Thymus (tissue), 11 donors: Measurements from ENCODE around the gene DCP1A. TPM values are rescaled to one million over a fixed set of nuclear protein-coding genes. Genes with fewer than 3 reads are reported as not detected.

Experiments
- DNase-seq, 9 donors: peaks; one replicate each; pipeline ENCODE4 v3.0.0-alpha.2; 2013; ENCODE audit warnings: low spot score in 9 of 9, low read depth in 6 of 9, missing footprints in 1 of 9
- H3K27ac ChIP-seq, 2 donors: one replicate each; pipeline ENCODE4 v1.5.1; 2013; ENCODE audit warnings: control low read depth in 1 of 2, low read depth in 1 of 2, low read length in 1 of 2, mild to moderate bottlenecking in 1 of 2, moderate library complexity in 1 of 2
- H3K27me3 ChIP-seq, 2 donors: one replicate each; pipeline ENCODE4 v1.5.1; 2013; ENCODE audit warnings: low read length in 1 of 2; ENCODE audit not compliant: control insufficient read depth in 2 of 2, insufficient read depth in 1 of 2
- H3K36me3 ChIP-seq, 2 donors: one replicate each; pipeline ENCODE4 v1.5.1; 2013; ENCODE audit warnings: low read length in 1 of 2, mild to moderate bottlenecking in 1 of 2, moderate library complexity in 1 of 2; ENCODE audit not compliant: control insufficient read depth in 2 of 2, insufficient read depth in 2 of 2
- H3K4me1 ChIP-seq, 2 donors: one replicate each; pipeline ENCODE4 v1.5.1; 2013; ENCODE audit warnings: low read length in 2 of 2; ENCODE audit not compliant: control insufficient read depth in 2 of 2, insufficient read depth in 2 of 2
- H3K4me3 ChIP-seq, 2 donors: one replicate each; pipeline ENCODE4 v1.5.1; 2013; ENCODE audit warnings: low read length in 2 of 2, control low read depth in 1 of 2, mild to moderate bottlenecking in 1 of 2
- H3K9me3 ChIP-seq, 2 donors: one replicate each; pipeline ENCODE4 v1.5.1; 2013; ENCODE audit warnings: low read length in 1 of 2, mild to moderate bottlenecking in 1 of 2; ENCODE audit not compliant: control insufficient read depth in 2 of 2, insufficient read depth in 1 of 2
- WGBS: extraction: QIAGEN DNeasy Blood & Tissue Kit; methylation state at CpG from one replicate; pipeline ENCODE4 v1.1.7; 2013; 5-methylcytosine and 5-hydroxymethylcytosine counted together
- polyA plus RNA-seq: library from polyadenylated mRNA; stranded (reverse); fragments of 200-250 nt; gene quantifications from one replicate; pipeline ENCODE4 v1.2.3, GENCODE V29; 2013
- total RNA-seq: library from RNA; stranded (reverse); fragments of 120-200 nt; gene quantifications from one replicate; pipeline ENCODE4 v1.2.4, GENCODE V29; 2013
- donor health status: healthy.

DCP1A gene
- total and polyA plus RNA-seq, 2 donors: 8.9 to 12.3 TPM

- peaks cover 52 to 72% of the 10 kb centered on the region in 2 donors for H3K36me3 ChIP-seq
These were observed 106.1 kb downstream of the DCP1A start for GRCh38 chr3:53240989-53241972.

DNA sequence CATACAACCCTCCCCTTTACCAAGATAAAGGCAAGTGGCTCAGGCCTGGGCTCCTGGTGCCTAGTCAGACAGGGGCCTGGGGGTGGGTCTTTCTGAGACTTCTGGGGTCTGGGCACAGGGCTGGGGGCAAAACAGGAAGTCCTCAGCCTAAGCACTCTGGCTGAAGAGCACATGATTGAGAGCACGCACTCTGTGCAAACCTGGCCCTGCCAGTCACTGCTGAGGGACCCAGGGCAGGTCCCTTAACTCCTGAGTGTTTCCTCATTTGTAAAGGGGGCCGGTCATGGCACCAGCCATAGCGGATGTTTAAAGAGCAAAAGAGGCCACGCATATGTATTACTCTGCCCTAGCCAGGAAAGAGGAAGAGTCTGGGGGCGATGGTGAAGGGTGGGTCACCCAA is 107.5 kb downstream of the DCP1A start:
- no peak for DNase-seq
- H3K4me3 ChIP-seq: no peak overlapping the region
- peaks cover 65 to 84% of the 10 kb centered on the region in 2 donors for H3K36me3 ChIP-seq
- peaks cover 0 to 16% of the 10 kb centered on the region in 2 donors for H3K4me1 ChIP-seq
- no peak overlapping the region for H3K27ac ChIP-seq
- no peaks in the 10 kb centered on the region for H3K9me3 ChIP-seq
- WGBS: 97% methylated on average over 5 of the region's 5 CpGs
- H3K27me3 ChIP-seq: no peaks in the 10 kb centered on the region

More at GRCh38 chr3:53240989-53241972, 106.1 kb downstream of the DCP1A start:
- Histone ChIP-seq H3K27me3 (no peaks in the 10 kb centered on the region), H3K27ac (no peak overlapping the region), H3K4me3 (no peak overlapping the region), H3K9me3 (no peaks in the 10 kb centered on the region), H3K4me1 (peaks cover 0 to 17% of the 10 kb centered on the region in 2 donors)
- 95% methylated on average over 28 of the region's 28 CpGs for WGBS
- DNase-seq: no peak

- DNase-seq: no peak
- Histone ChIP-seq H3K27ac (no peak overlapping the region), H3K36me3 (peaks cover 72 to 91% of the 10 kb centered on the region in 2 donors), H3K27me3 (no peaks in the 10 kb centered on the region), H3K9me3 (no peaks in the 10 kb centered on the region), H3K4me1 (peaks cover 0 to 7% of the 10 kb centered on the region in 2 donors), H3K4me3 (no peak overlapping the region)
- 96% methylated on average over 4 of the region's 4 CpGs for WGBS
These were observed 108.5 kb downstream of the DCP1A start for GRCh38 chr3:53238886-53239285.

DNA sequence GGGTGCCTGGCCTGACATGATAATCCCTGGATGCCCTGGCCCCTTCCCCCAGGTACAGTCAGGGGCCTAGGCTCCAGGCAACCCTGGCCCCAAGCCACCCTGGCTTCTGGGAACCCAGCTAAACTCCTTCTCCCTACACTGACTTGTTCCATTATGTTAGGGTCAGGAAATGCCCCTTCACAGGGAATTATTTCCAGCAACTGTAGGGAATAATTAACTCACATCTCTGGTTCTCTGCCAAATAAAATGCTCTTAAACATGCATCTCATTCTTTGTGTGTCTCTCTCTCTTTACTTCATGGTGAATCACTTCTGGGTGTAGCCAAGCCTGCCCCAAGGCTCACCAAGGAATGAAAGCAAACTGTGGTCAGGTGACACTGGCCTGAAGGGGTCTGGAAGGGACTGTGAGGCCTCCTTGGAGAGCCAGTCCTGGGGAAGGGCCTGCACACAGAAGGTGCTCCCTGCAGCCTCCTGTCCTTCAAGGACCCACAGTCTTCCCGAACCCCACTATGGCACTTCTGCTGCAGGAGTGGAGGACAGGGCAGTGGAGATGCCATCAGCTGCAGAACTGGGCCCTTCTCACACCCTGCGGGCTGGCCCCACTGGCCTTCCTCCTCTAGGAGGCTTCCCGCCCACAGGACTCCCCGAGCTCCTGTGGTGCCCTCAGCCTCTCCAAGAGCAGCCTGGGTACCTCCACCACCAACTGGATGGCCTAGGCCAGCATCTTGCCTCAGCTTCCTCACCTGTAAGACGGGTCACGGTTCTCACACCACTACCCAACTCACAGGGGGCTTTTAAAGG is 109.1 kb downstream of the DCP1A start:
- H3K27me3 ChIP-seq: no peaks in the 10 kb centered on the region
- H3K4me1 ChIP-seq: peaks cover 0 to 7% of the 10 kb centered on the region in 2 donors
- no peak overlapping the region for H3K4me3 ChIP-seq
- WGBS: 98% methylated on average over 6 of the region's 6 CpGs
- peaks cover 76 to 93% of the 10 kb centered on the region in 2 donors for H3K36me3 ChIP-seq
- no peak for DNase-seq
- H3K9me3 ChIP-seq: no peaks in the 10 kb centered on the region
- H3K27ac ChIP-seq: no peak overlapping the region

- Histone ChIP-seq H3K27ac (no peak overlapping the region), H3K27me3 (no peaks in the 10 kb centered on the region), H3K4me1 (peaks cover 0 to 4% of the 10 kb centered on the region in 2 donors), H3K4me3 (no peak overlapping the region), H3K9me3 (peaks cover 0 to 1% of the 10 kb centered on the region in 2 donors), H3K36me3 (peaks cover 86 to 95% of the 10 kb centered on the region in 2 donors)
- 77% methylated on average over 9 of the region's 9 CpGs for WGBS
- no peak for DNase-seq
These were observed 111.1 kb downstream of the DCP1A start for GRCh38 chr3:53236112-53236841.

GRCh38 chr3:53235545-53235944 is 111.8 kb downstream of the DCP1A start:
- Histone ChIP-seq H3K9me3 (peaks cover 0 to 1% of the 10 kb centered on the region in 2 donors), H3K4me3 (no peak overlapping the region), H3K27me3 (no peaks in the 10 kb centered on the region), H3K27ac (no peak overlapping the region), H3K36me3 (peaks cover 86 to 95% of the 10 kb centered on the region in 2 donors), H3K4me1 (peaks cover 0 to 4% of the 10 kb centered on the region in 2 donors)
- 92% methylated on average over 6 of the region's 6 CpGs for WGBS
- no peak for DNase-seq

DNA sequence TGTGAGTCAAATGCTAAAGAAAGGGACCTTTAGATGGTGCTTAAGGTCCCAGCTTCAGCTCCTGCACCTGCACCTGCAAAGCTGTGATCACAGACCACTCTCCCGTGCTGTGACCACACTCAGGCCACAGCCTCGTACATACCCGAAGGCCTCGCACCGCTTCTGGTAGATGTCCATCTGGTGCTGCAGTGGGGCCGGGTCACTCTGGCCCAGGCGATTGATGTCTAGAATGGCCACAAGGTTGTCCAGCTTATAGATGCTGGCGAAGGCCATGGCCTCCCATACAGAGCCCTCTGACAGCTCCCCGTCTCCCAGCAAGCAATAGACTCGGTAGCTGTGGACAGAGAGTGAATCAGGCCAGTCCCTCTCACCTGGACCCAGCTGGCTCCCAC is 112.5 kb downstream of the DCP1A start:
- Histone ChIP-seq H3K27me3 (no peaks in the 10 kb centered on the region), H3K27ac (no peak overlapping the region)

DNA sequence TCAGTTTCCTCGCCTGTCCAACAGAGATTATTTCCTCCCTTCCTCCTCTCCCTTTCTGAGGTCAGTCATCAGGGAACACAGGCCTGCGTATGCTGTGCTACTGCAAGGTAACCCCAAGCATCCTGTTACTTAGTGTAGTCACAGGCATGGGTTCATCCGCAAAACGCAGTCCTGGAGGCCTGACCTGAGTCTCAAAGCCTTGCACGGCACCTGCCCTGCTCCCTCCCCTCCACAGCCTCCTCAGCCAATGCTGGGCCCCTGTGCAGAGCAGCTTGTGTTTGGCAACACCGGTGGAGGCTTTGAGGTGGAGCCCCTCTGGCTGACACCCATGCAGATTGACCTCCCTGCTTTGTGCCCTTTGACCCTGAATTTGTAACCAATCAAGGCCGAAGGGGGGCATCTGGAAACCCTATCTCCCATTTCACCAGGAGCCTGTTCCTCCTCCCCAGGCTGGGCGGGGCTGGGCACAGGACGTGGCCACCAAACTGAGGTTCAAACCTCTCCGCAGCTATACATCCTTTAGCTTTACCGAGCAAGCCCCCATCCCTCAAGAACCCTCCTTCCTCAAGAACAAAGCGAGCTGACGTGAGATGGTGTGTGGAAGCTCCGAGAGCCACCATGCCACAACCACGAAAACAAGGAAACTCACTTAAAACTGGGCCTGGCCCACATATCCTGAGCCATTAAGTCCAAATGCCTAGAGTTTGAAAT is 113.1 kb downstream of the DCP1A start:
- Histone ChIP-seq H3K36me3 (peaks cover 87 to 95% of the 10 kb centered on the region in 2 donors), H3K4me1 (peaks cover 0 to 4% of the 10 kb centered on the region in 2 donors), H3K27ac (no peak overlapping the region), H3K27me3 (no peaks in the 10 kb centered on the region), H3K4me3 (no peak overlapping the region), H3K9me3 (peaks cover 0 to 1% of the 10 kb centered on the region in 2 donors)
- 90% methylated on average over 15 of the region's 15 CpGs for WGBS
- no peak for DNase-seq

More for the DNA sequence above, 112.5 kb downstream of the DCP1A start:
- DNase-seq: no peak
- 92% methylated on average over 10 of the region's 10 CpGs for WGBS
- Histone ChIP-seq H3K4me3 (no peak overlapping the region), H3K9me3 (peaks cover 0 to 1% of the 10 kb centered on the region in 2 donors), H3K36me3 (peaks cover 87 to 95% of the 10 kb centered on the region in 2 donors), H3K4me1 (peaks cover 0 to 4% of the 10 kb centered on the region in 2 donors)
